GM10847 (cell line): Measurements from ENCODE around the gene AQP6.

Source experiments
- POLR2A ChIP-seq: IDR thresholded peaks from 2 replicates; pipeline ENCODE4 v1.6.1; 2011; ENCODE audit not compliant: insufficient read length; ENCODE audit errors: extremely low read depth

AQP6 gene, protein sequence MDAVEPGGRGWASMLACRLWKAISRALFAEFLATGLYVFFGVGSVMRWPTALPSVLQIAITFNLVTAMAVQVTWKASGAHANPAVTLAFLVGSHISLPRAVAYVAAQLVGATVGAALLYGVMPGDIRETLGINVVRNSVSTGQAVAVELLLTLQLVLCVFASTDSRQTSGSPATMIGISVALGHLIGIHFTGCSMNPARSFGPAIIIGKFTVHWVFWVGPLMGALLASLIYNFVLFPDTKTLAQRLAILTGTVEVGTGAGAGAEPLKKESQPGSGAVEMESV

DNA sequence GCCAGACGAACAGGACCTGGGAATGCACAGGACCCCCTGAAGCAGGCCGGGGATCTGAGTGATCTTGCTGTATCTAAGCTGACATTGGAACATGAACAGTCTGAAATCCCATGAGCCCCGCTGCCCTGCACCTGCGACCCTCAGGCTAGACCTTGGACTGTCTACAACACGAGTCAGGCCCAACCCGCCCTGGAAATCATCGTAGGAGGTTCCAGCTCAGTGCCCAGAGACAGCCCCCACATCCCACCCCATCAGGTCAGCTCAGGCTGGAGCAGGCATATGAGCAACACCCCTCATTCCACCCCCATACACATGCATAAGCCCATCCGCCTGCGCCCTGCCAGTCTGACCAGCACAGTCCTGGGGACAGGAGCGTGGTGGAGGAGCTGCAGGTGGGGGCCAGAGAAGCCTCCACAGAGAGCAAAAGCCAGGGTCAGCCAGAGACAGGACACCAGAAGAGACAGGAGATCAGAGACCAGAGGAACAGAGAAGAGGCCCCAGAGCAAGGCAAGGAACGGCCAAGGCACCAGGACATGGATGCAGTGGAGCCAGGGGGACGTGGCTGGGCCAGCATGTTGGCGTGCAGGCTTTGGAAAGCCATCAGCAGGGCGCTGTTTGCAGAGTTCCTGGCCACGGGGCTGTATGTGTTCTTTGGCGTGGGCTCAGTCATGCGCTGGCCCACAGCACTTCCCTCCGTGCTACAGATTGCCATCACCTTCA is at the start of gene AQP6:
Gene AQP6, plus strand, starts transcription at position 307 of the 720 bp plus-strand sequence. Its CDS starts 227 bp downstream, at position 534.
- no peak for TF ChIP-seq POLR2A

DNA sequence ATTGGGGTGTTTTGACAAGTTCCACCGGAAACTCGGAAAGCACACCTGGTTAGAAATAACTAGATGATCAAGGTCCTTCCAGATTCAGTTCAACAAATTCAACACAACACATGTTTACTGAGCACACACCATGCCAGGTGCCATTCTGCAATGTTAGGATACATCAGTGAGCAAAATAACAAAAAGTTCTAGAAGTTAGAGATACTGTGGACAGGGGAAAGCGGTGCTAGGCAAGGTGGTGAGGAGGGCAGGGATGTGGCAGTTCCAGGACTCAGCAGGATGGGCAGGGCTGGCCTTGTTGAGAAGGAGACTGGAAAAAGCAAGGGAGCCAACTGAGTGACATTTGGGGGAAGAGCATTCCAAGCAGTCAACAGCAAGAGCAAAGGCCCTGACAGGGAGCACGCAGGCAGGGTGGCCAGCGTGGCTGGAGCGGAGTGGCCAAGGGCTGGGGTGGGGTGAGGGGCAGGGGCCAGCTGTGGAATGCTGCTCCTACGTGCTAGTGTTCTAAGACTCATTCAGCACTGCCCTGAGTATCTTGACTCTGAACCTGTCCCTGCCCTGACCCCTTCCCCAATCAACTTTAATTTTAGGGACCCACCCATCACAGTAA is 49.6 kb upstream of the AQP6 start:
- no peak for TF ChIP-seq POLR2A

DNA sequence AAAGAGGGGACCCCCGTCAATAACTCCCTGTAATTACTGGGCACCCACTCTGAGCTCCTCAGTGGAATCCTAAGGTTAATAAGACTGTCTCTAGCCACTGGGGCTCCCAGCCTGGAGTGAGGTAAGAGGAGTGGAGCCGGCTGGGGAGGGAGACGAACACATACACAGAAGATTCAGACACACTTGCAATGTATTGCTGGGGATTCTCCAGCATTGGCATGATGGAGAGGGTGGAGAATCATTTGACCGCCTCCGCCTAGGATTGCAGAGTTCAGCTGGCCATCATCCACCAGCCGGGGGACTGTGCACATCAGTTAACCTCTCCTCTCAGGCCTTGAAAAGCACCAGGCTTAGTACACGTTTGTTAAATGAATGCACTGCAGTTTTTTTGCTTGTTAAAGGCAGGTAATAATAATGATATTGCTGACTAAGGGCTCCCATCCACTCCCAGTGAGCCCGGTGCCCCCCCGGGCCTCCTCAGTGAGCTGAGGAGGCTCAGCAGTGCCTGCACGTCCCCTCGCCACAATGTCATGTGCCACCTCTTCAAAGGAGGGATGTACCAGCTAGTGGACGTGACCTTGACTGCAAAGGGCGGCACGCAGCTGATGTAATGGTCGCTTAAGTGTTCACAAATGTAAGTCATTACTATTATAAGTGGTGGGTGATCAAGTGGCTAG is 48.7 kb upstream of the AQP6 start:
- no peak for TF ChIP-seq POLR2A

DNA sequence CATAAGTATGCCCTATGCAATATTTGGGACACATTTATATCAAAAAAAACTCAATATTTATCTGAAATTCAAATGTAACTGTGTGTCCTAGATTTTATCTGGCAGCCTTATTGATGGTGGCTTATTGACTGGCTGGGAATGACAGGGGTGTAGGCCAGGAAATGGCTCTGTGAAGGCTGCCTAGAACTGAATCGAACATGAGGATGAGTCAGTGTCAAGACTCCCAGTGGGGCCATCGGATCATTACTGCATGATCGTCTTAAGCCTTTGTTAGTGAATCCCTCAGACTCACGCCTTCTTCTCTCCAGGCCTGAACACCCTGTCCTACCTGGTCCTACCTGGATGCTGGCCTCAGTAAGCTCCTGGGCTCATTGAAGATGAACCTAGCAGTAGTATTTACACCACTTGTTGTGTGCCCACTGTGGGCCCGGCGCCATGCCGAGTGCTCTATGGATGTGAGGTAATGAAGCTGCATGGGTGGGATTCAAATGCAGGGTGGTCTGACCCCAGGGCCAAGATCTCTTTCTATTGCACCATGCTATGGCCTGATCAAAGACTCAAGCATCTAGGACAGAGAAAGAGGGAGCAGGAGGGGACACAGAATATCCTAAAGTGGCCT is 48.0 kb upstream of the AQP6 start:
- no peak for TF ChIP-seq POLR2A

DNA sequence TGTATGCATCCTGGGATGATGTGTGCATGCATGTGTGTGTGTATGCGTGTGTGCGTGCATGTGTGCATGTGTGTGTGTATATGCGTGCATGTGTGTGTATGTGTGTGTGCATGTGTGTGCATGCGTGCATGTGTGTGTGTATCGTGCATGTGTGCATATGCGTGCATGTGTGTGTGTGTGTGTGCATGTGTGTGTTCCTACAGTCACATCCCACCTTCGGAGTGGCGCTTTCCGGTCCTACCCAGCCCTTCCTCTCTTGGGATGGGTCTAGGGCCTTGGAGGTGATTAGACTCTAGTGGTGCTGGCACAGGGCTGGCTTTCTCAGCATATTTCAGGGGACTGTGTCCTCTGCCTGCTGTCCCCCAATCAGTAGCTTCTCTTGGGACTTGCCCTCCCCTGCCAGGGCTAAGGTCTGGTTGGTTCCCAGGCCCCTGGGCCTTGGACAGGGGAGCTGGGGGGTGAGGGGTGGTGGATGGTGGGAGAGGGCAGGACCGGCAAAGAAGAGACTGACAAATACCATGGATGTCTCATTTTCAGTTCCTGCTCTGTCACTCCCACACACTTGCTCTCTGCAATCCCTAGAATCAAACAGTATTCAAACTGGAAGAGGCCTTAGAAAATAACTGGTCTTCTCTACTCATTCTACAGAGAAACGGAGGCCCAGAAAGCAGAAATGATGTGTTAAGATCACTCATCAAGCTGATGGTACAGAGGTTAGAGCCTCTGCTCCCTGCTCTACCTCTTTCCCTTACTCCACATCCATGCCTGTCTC is 47.1 kb upstream of the AQP6 start:
- no peak for TF ChIP-seq POLR2A

DNA sequence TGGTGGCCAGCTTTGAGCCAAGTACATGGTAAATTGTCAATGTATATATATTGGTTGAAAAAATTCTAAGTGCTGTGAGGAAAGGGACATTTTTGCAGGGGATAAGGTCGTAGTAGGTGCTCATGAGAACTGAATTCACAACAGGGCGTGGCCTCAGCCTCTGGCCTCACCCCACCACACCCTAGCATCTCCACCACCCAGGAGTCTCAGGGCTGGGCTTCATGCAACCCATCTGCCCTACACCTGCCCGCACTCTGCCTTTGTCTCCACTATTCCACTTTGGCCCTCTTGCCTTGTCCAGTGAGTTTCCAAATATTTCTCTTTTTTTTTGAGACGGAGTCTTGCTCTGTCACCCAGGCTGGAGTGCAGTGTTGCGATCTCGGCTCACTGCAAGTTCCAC is 44.3 kb upstream of the AQP6 start:
- TF ChIP-seq POLR2A, result no peak

DNA sequence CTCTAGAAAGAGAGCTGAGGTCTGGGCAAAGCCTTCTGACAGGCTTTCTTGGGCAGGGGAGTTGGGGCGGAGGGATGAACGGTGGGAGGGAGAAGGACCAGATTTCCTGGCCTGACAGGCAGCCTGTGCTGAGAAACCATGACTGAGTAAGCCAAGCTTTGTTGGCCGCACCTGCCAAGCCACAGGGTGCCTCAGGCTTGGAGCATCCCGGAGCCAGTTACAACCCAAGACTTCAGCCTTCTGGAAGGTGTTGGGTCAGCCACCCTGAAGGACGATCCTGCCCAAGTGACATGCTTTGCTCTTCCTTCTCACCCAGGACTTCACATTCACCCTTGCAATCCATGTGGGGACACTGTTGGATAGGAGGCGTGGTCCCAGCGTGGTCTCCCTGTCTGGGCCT is 43.2 kb upstream of the AQP6 start:
- TF ChIP-seq POLR2A, result no peak

DNA sequence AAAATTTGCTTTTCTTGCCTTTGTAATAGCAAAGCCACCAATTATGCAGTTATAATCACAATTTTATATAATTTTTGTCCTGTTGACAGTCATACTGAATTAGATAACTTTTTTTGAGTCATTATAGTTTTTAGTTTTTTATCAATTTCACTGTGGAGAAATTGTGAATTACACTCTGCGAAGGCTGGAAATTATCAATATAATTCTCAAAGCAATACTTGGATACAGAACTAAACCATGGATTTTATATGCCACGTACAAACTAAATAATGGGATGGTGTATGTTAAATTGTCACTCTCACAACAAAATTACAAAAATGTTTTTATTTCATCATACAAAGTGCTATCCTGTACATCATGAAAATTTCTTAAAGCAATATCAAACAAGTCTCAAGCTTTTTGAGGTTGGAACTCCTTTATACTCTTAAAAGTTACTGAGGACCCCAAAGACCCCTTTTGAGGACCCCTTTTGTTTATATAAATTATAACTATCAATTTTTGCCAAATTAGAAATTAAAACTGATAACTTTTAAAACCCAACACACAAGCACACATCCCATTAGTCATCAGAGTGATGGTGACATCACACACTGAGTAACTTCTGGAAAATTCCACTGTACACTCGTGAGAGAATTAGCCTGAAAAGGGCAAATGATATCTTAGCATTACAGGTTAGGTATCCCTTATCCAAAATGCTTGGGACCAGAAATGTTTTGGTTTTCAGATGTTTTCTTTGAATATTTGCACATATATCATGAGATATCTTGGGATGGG is 42.0 kb upstream of the AQP6 start:
- no peak for TF ChIP-seq POLR2A

DNA sequence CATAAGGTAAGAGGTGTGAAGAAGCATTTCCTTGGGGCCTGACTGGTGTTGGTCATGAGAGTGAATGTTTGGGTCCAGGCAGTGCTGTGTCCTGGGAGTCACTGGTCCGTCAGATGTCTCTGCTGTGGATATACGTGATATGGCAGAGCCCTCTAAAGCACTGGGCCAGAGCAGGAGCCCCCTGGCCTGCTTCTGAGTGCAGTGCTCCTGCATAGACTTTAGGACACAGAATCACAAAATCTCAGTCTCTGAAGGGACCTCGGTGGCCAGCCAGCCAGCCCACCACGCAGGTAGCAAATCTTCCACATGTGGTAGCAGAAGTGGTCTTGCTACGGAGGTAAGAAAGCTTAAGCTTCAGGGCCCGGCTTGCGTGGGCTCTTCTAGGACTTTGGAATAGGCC is 40.7 kb upstream of the AQP6 start:
- no peak for TF ChIP-seq POLR2A

DNA sequence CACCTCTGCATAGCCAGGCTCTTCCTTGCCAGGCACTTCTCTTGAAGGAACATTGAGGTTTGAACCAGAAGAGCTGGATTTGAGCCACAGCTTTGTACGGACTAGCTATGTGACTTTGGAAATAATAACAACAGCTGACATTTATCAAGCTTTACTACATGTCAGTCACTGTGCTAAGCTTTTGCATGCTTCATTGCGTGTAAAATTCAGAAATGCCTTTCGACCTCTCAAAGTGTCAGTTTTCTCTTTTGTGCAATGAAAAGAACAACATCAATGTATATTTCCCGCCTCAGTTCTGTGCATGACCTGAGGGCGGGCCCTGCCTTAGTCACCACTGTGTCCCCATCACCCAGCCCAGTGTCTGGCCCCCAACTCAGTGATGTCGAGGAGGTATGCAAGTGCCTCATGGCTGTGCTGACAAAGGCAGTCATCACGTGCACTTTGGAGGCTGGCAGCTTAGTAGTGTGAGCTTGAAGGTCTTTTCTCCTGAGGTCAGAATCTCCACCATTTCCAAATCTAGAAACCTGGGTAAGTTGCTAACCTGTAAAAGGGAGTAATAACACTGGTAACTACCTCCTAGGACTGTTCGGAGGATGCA is 40.1 kb upstream of the AQP6 start:
- no peak for TF ChIP-seq POLR2A

DNA sequence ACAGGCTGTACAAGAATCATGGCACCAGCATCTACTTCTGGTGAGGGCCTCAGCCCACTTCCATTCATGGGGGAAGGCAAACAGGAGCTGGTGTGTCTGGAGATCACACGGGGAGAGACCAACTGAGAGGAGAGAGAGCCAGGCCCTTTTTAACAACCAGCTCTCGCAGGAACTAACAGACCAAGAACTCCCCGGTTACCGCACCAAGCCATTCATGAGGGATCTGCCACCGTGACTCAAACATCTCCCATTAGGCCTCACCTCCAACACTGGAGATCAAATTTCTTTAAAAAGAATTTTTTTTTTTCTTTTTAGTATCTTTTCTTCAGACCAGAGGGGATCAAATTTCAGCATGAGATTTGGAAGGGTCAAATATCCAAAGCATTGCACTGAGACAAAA is 39.0 kb upstream of the AQP6 start:
- TF ChIP-seq POLR2A, result no peak

DNA sequence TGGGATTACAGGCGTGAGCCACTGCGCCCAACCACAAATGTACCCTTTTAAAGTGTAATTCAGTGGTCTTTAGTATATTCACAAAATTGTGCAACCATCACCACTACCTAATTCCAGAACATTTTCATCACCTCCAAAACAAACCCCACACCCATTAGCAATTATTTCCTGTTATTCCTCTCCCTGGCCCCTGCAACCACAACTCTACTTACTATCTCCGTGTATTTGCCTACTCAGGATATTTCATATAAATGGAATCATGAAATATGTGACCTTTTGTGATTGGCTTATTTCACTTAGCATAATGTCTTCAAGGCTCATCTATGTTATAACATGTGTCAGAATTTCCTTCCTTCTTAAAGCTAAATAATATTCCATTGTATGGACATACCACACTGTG is 38.2 kb upstream of the AQP6 start:
- TF ChIP-seq POLR2A, result no peak

DNA sequence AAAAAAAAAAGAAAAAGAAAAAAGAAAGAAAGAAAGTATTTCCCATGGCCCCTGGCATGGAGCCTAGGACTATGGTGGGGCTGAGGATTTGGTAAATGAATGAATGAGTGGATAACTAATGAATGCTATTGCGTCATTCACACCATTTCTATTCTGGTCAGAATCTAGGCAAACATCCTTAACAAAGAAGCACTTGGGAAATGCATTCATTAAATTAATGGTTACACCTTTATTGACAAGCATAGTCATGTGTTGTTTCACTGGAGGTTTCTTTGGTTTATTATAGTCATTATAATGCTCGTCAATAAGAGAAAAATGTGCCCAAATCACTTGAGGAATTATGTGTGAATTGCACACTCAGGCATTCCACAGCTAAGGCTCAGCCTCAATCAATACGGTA is 35.8 kb upstream of the AQP6 start:
- TF ChIP-seq POLR2A, result no peak
